Embryonic facial prominence (tissue), 1 donor: ENCODE results near the gene CDKAL1.
"Not testable (repeated sequence)": the region's sequence is repeated elsewhere in the genome, so short reads cannot be mapped to it uniquely, and the experiment has no call there.

Source experiments
- DNase-seq: peaks from one replicate; pipeline ENCODE4 v3.0.0-alpha.2; 2016; ENCODE audit errors: extremely low spot score

The CDKAL1 gene

GRCh38 chr6:21171801-21172200 is 637.5 kb downstream of the CDKAL1 start:
- no peak for DNase-seq

- no peak for DNase-seq
Measured at GRCh38 chr6:21173031-21173430, 638.8 kb downstream of the CDKAL1 start.

GRCh38 chr6:21173678-21174077 is 639.4 kb downstream of the CDKAL1 start:
- DNase-seq = no peak

GRCh38 chr6:21176197-21176596 is 641.9 kb downstream of the CDKAL1 start:
- no peak for DNase-seq

- no peak for DNase-seq
Measured at GRCh38 chr6:21180155-21180554, 645.9 kb downstream of the CDKAL1 start.

- DNase-seq = no peak
Measured at GRCh38 chr6:21180800-21181337, 646.6 kb downstream of the CDKAL1 start.

GRCh38 chr6:21181866-21182265 is 647.6 kb downstream of the CDKAL1 start:
- no peak for DNase-seq

- no peak for DNase-seq
Measured at GRCh38 chr6:21182589-21182988, 648.3 kb downstream of the CDKAL1 start.

- DNase-seq = no peak
Measured at GRCh38 chr6:21185861-21186478, 651.7 kb downstream of the CDKAL1 start.

GRCh38 chr6:21186479-21187055 is 652.3 kb downstream of the CDKAL1 start:
- no peak for DNase-seq

- DNase-seq = no peak
Measured at GRCh38 chr6:21187485-21187884, 653.2 kb downstream of the CDKAL1 start.

- DNase-seq = no peak
Measured at GRCh38 chr6:21188505-21189223, 654.4 kb downstream of the CDKAL1 start.

- DNase-seq = no peak
Measured at GRCh38 chr6:21189759-21190158, 655.5 kb downstream of the CDKAL1 start.

GRCh38 chr6:21190701-21191100 is 656.4 kb downstream of the CDKAL1 start:
- DNase-seq = no peak

GRCh38 chr6:21193790-21194475 is 659.7 kb downstream of the CDKAL1 start:
- no peak for DNase-seq

- DNase-seq = not testable (repeated sequence)
Measured at GRCh38 chr6:21195301-21195700, 661.0 kb downstream of the CDKAL1 start.

- DNase-seq = no peak
Measured at GRCh38 chr6:21198032-21198640, 663.9 kb downstream of the CDKAL1 start.

GRCh38 chr6:21199262-21199661 is 665.0 kb downstream of the CDKAL1 start:
- no peak for DNase-seq

- no peak for DNase-seq
Measured at GRCh38 chr6:21200134-21200870, 666.0 kb downstream of the CDKAL1 start.

GRCh38 chr6:21201187-21201586 is 666.9 kb downstream of the CDKAL1 start:
- DNase-seq = no peak
